ENCODE results near the gene DLK1. TPM values are rescaled to one million over a fixed set of nuclear protein-coding genes. Genes with fewer than 3 reads are reported as not detected.

Gene DLK1
- total and polyA plus RNA-seq, 2 experiments from 2014 or later = 1,378 to 3,299 TPM

DNA sequence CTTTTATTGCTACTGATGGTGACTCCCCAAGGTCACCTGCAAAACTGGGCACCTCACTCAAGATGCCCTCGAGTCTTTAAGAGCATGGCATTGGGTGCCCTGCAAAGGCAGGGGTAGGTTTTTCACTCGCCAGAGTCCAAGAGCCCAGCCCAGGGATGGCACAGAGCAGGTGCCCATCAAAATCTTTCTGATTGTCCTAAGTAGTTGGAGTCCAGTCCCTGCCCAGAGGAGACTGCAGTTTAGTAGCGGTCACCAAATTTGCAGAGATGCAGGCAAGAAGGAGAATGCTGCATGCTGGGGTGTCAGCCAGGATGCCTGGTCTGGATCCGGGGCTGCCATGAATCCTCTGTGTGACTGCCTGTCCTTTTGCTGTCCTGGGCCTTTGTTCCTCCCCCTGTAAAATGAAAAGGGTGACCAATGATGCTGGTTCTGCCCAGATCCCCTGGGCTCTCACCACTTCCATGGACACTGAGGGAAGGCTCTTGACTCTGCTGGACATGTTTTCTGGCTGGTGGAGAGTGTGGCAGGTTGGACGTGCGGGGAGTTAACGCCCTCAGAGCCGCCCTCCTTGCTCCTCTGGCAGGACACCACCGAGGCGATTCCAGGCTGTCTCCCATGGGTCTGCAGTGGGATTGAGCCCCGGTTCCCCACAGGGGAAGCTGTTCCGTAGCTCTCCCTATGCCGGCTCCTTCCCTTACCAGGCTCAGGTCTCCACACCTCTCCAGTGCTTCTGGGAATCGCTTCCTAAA lies 41.3 kb downstream of the DLK1 start:
- WGBS (ENCODE audit: low lambda C conversion rate, missing lambda C conversion rate) = 94% methylated on average over 14 of the region's 14 CpGs
- Histone ChIP-seq H3K4me3 (no peak overlapping the region), H3K79me2 (no peaks in the 10 kb centered on the region), H2AFZ (no peak overlapping the region), H3K27ac (no peak overlapping the region), H3K4me1 (ENCODE audit: insufficient read depth) (peaks cover 4% of the 10 kb centered on the region), H3K27me3 (no peaks in the 10 kb centered on the region), H3K9me3 (ENCODE audit: low read depth) (no peaks in the 10 kb centered on the region), H3K9me2 (replicated peaks; ENCODE audit: insufficient read depth) (no peaks in the 10 kb centered on the region), H3K4me2 (no peak overlapping the region), H3K36me3 (replicated peaks; ENCODE audit: insufficient read depth, low read depth) (no peaks in the 10 kb centered on the region), H4K20me1 (ENCODE audit: insufficient read depth, poor library complexity, severe bottlenecking) (no peaks in the 10 kb centered on the region)
- DNase-seq (ENCODE audit: low spot score) = no peak
- TF ChIP-seq, protein P1, sequence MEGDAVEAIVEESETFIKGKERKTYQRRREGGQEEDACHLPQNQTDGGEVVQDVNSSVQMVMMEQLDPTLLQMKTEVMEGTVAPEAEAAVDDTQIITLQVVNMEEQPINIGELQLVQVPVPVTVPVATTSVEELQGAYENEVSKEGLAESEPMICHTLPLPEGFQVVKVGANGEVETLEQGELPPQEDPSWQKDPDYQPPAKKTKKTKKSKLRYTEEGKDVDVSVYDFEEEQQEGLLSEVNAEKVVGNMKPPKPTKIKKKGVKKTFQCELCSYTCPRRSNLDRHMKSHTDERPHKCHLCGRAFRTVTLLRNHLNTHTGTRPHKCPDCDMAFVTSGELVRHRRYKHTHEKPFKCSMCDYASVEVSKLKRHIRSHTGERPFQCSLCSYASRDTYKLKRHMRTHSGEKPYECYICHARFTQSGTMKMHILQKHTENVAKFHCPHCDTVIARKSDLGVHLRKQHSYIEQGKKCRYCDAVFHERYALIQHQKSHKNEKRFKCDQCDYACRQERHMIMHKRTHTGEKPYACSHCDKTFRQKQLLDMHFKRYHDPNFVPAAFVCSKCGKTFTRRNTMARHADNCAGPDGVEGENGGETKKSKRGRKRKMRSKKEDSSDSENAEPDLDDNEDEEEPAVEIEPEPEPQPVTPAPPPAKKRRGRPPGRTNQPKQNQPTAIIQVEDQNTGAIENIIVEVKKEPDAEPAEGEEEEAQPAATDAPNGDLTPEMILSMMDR (IDR thresholded peaks at IDR 0.05; ENCODE audit: poor library complexity) = no peak
- TF ChIP-seq EZH2 (IDR thresholded peaks at IDR 0.05; ENCODE audit: borderline replicate concordance) = no peak
- no peak for TF ChIP-seq EZH2phosphoT487 (IDR thresholded peaks at IDR 0.05; ENCODE audit: low read depth, severe bottlenecking, unreplicated experiment)

GRCh38 chr14:100769035-100769939 lies 42.6 kb downstream of the DLK1 start:
- Histone ChIP-seq H3K27ac (peak overlapping the region; percentile 94), H3K4me2 (no peak overlapping the region), H3K27me3 (no peaks in the 10 kb centered on the region), H2AFZ (no peak overlapping the region), H3K4me3 (no peak overlapping the region), H3K9me2 (replicated peaks; ENCODE audit: insufficient read depth) (no peaks in the 10 kb centered on the region), H3K79me2 (no peaks in the 10 kb centered on the region), H3K4me1 (ENCODE audit: insufficient read depth) (peaks cover 4% of the 10 kb centered on the region), H3K36me3 (replicated peaks; ENCODE audit: insufficient read depth, low read depth) (no peaks in the 10 kb centered on the region), H3K9me3 (ENCODE audit: low read depth) (no peaks in the 10 kb centered on the region), H4K20me1 (ENCODE audit: insufficient read depth, poor library complexity, severe bottlenecking) (no peaks in the 10 kb centered on the region)
- TF ChIP-seq, protein P1 (IDR thresholded peaks at IDR 0.05; ENCODE audit: poor library complexity) = no peak
- TF ChIP-seq EZH2 (IDR thresholded peaks at IDR 0.05; ENCODE audit: borderline replicate concordance) (no peak), EZH2phosphoT487 (IDR thresholded peaks at IDR 0.05; ENCODE audit: low read depth, severe bottlenecking, unreplicated experiment) (no peak)
- no peak for DNase-seq (ENCODE audit: low spot score)
- WGBS (ENCODE audit: low lambda C conversion rate, missing lambda C conversion rate) = 89% methylated on average over 32 of the region's 32 CpGs

DNA sequence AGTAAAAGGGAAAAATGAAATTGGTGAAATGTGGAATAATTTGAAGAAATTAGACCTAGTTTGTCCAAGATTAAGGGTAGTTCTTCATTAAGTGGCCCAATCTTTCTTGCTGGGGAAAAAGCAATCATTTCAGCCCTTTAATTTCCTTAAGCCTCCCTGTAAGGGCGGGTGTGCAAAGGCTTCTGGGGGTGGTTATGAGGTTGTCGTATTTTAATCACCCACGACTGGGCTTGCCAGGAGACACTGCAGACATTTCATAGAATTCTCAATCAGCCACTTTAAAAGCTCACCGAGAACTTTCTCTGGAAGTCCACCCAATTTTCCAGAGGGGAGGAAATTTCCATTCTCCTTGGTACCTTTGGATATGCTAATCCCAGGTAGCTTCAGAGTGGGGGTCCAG lies 43.4 kb downstream of the DLK1 start:
- Histone ChIP-seq H3K36me3 (replicated peaks; ENCODE audit: insufficient read depth, low read depth) (no peaks in the 10 kb centered on the region), H3K79me2 (no peaks in the 10 kb centered on the region), H3K4me2 (no peak overlapping the region), H3K27me3 (no peaks in the 10 kb centered on the region), H3K27ac (peak overlapping the region; percentile 94), H3K4me3 (no peak overlapping the region), H2AFZ (no peak overlapping the region), H3K9me3 (ENCODE audit: low read depth) (no peaks in the 10 kb centered on the region), H3K4me1 (ENCODE audit: insufficient read depth) (peaks cover 4% of the 10 kb centered on the region), H4K20me1 (ENCODE audit: insufficient read depth, poor library complexity, severe bottlenecking) (no peaks in the 10 kb centered on the region), H3K9me2 (replicated peaks; ENCODE audit: insufficient read depth) (no peaks in the 10 kb centered on the region)
- DNase-seq (ENCODE audit: low spot score) = no peak
- TF ChIP-seq, protein P1 (IDR thresholded peaks at IDR 0.05; ENCODE audit: poor library complexity) = no peak
- TF ChIP-seq EZH2 (IDR thresholded peaks at IDR 0.05; ENCODE audit: borderline replicate concordance) (no peak), EZH2phosphoT487 (IDR thresholded peaks at IDR 0.05; ENCODE audit: low read depth, severe bottlenecking, unreplicated experiment) (no peak)
- 87% methylated on average over 4 of the region's 4 CpGs for WGBS (ENCODE audit: low lambda C conversion rate, missing lambda C conversion rate)

All from hepatocyte (in vitro differentiated cells).